Measurements from ENCODE around the gene ANKMY1. TPM values are rescaled to one million over a fixed set of nuclear protein-coding genes. Genes with fewer than 3 reads are reported as not detected.

The ANKMY1 gene
- polyA plus RNA-seq, 3 donors: 2.1 to 22.9 (median 2.9) TPM

- no peak for DNase-seq
- Mint-ChIP-seq H3K9me3 (peaks cover 0 to 4% (median 0%) of the 10 kb centered on the region in 7 donors), H3K4me3 (peak overlapping the region in 1 of 2 donors; percentile 78), H3K27me3 (ENCODE audit: low read depth in 3 of 3) (peaks cover 0 to 7% (median 4%) of the 10 kb centered on the region in 3 donors), H3K27ac (peak overlapping the region in 4 of 7 donors; percentile 32 to 84 (median 68)), H3K4me1 (peaks cover 51% of the 10 kb centered on the region), H3K36me3 (peaks cover 36 to 45% of the 10 kb centered on the region in 2 donors)
- WGBS (ENCODE audit: insufficient coverage): 85% methylated on average over 18 of the region's 18 CpGs
- no peak for TF ChIP-seq CTCF (IDR thresholded peaks at IDR 0.05)
- Histone ChIP-seq H3K4me2 (replicated peaks; ENCODE audit: extremely low read depth, low read length, poor library complexity, severe bottlenecking) (peak overlapping the region; percentile 66), H3K79me2 (ENCODE audit: insufficient read depth, low read length) (peaks cover 71% of the 10 kb centered on the region), H4K20me1 (ENCODE audit: insufficient read depth, low read length) (peaks cover 53% of the 10 kb centered on the region), H2AFZ (ENCODE audit: insufficient read depth, low read depth, low read length, poor library complexity, severe bottlenecking) (no peak overlapping the region), H3K4me1 (ENCODE audit: control insufficient read depth in 1 of 2, insufficient read depth in 2 of 2, low read length in 2 of 2) (peaks cover 52 to 67% of the 10 kb centered on the region in 2 donors), H3K27me3 (ENCODE audit: control insufficient read depth in 2 of 2, insufficient read depth in 2 of 2, low read length in 2 of 2) (no peaks in the 10 kb centered on the region), H3K4me3 (replicated peaks in 1 of 3; ENCODE audit: low read depth in 2 of 3, low read length in 3 of 3) (peak overlapping the region in 1 of 3 experiments; percentile 63), H3K36me3 (replicated peaks in 1 of 2; ENCODE audit: control insufficient read depth in 1 of 2, insufficient read depth in 2 of 2, low read length in 2 of 2) (peaks cover 5 to 28% of the 10 kb centered on the region in 2 donors), H3K9ac (ENCODE audit: insufficient read depth, low read length, poor library complexity, severe bottlenecking) (no peak overlapping the region), H3K27ac (ENCODE audit: low read depth in 1 of 2, low read length in 2 of 2) (no peak overlapping the region), H3K9me3 (replicated peaks in 1 of 2; ENCODE audit: control insufficient read depth in 1 of 2, insufficient read depth in 1 of 2, low read length in 2 of 2) (no peaks in the 10 kb centered on the region)
- intact Hi-C loops (cut with micrococcal nuclease): loop anchor here in 1 of 2 donors (5.0 kb wide), 1 partner anchor 41 kb away; no protein-coding TSS in a partner anchor
Observed at GRCh38 chr2:240558236-240558761, 511 bp upstream of the ANKMY1 start.

GRCh38 chr2:240557101-240557751 lies 562 bp downstream of the ANKMY1 start:
- H3K36me3 ChIP-seq (replicated peaks in 1 of 2; ENCODE audit: control insufficient read depth in 1 of 2, insufficient read depth in 2 of 2, low read length in 2 of 2): peaks cover 12 to 38% of the 10 kb centered on the region in 2 donors
- H3K4me3 Mint-ChIP-seq: peak overlapping the region in 1 of 2 donors; percentile 27
- intact Hi-C loops (cut with micrococcal nuclease): loop anchor here in 1 of 2 donors (5.0 kb wide), 1 partner anchor 40 kb away; no protein-coding TSS in a partner anchor
- WGBS (ENCODE audit: insufficient coverage): 52% methylated on average over 43 of the region's 51 CpGs
- peak; percentile 36 for TF ChIP-seq CTCF (IDR thresholded peaks at IDR 0.05)
- H3K9ac ChIP-seq (ENCODE audit: insufficient read depth, low read length, poor library complexity, severe bottlenecking): peak overlapping the region; percentile 15
- no peak for DNase-seq
- no peaks in the 10 kb centered on the region for H3K9me3 ChIP-seq (replicated peaks in 1 of 2; ENCODE audit: control insufficient read depth in 1 of 2, insufficient read depth in 1 of 2, low read length in 2 of 2)
- H3K27ac ChIP-seq (ENCODE audit: low read depth in 1 of 2, low read length in 2 of 2): no peak overlapping the region
- H3K79me2 ChIP-seq (ENCODE audit: insufficient read depth, low read length): peaks cover 65% of the 10 kb centered on the region
- H3K4me2 ChIP-seq (replicated peaks; ENCODE audit: extremely low read depth, low read length, poor library complexity, severe bottlenecking): peak overlapping the region; percentile 66
- no peak overlapping the region for H2AFZ ChIP-seq (ENCODE audit: insufficient read depth, low read depth, low read length, poor library complexity, severe bottlenecking)
- peaks cover 42 to 56% of the 10 kb centered on the region in 2 donors for H3K4me1 ChIP-seq (ENCODE audit: control insufficient read depth in 1 of 2, insufficient read depth in 2 of 2, low read length in 2 of 2)
- H3K27ac Mint-ChIP-seq: no peak overlapping the region
- H3K27me3 Mint-ChIP-seq (ENCODE audit: low read depth in 3 of 3): peaks cover 0 to 7% (median 4%) of the 10 kb centered on the region in 3 donors
- peaks cover 40% of the 10 kb centered on the region for H3K4me1 Mint-ChIP-seq
- H4K20me1 ChIP-seq (ENCODE audit: insufficient read depth, low read length): peaks cover 53% of the 10 kb centered on the region
- H3K9me3 Mint-ChIP-seq: peaks cover 0 to 4% (median 0%) of the 10 kb centered on the region in 7 donors
- peak overlapping the region in 1 of 3 experiments; percentile 63 for H3K4me3 ChIP-seq (replicated peaks in 1 of 3; ENCODE audit: low read depth in 2 of 3, low read length in 3 of 3)
- H3K36me3 Mint-ChIP-seq: peaks cover 39 to 46% of the 10 kb centered on the region in 2 donors
- H3K27me3 ChIP-seq (ENCODE audit: control insufficient read depth in 2 of 2, insufficient read depth in 2 of 2, low read length in 2 of 2): no peaks in the 10 kb centered on the region

Data from CD14-positive monocyte (primary cell).